ENCODE measurements around the gene KIF16B.

KIF16B gene

DNA sequence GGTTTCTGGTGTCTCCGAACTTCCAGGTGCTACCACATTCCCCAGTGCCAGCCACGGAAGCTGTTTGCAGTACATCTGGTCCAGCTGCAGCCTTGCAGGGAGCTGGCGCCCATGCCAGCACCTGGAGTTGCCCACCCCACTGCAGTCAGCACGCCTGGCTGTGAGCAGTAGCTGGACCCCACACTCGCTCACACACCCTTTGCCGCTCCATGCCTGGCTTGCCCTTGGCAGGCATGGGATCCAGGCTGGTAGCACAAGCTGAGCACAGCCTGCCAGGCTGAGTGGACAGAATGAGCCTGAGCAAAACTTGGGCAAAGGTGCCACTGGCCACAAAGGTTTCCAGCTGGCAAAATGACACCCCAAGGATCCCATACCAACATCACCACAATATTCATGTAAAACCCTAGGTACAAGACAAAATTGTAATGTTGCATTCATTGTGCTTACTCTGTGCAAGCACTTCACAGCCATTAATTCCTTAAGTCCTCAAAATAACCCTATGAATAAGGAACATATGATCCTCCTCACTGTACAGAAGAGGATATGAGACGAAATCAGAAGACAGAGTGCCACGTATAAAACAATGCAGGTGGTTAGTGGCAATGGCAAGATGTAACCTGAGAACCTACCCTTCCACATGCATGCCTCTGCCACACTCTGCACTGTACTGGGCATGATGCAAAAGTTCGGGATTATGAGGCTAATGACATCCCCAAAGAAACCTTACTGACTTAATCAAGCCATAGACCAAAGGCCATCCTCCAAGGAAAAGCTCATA lies 18.3 kb downstream of the KIF16B start:
- in situ Hi-C loops (cut with HindIII; ENCODE audit: low sequenced_read_pairs) = no loop called here

DNA sequence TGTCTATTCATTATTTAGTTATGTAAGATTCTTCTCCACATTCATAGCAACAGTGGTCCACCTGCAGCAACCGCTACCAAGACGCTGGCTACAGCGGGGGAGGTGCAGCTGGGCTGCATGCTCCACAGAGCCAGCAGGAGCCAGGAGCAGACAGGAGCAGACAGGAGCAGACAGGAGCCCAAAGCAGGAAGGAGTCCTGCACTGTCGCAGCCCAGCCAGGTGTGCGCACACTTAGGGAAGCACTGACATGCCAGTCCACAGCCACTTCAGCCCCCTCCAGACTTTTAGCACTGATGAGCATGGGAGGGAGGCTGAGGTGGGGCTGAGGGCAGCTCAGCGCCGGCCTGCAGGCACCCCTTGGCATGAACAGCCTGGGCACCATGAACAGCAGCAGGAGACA lies 19.6 kb downstream of the KIF16B start:
- in situ Hi-C loops (cut with HindIII; ENCODE audit: low sequenced_read_pairs) = no loop called here

DNA sequence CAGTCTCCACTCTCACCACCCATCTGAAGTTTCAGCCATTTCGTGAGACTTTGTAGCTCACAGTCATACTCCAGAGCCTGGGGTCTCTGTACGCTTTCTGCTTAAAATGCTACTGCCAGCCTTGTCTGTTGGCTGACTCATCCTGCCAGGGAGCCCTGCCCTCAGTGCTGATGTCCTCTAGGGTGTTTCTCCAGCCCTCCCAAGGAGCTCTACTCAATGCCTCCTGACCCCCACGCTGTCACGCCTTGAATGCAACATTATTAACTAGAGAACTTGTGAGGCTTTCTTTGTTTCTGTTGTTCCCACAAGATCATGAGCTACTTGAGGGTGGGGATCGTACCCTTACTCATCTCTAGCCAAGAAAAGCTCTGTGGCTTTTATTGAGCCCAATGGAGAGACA lies 20.1 kb downstream of the KIF16B start:
- in situ Hi-C loops (cut with HindIII; ENCODE audit: low sequenced_read_pairs) = no loop called here

DNA sequence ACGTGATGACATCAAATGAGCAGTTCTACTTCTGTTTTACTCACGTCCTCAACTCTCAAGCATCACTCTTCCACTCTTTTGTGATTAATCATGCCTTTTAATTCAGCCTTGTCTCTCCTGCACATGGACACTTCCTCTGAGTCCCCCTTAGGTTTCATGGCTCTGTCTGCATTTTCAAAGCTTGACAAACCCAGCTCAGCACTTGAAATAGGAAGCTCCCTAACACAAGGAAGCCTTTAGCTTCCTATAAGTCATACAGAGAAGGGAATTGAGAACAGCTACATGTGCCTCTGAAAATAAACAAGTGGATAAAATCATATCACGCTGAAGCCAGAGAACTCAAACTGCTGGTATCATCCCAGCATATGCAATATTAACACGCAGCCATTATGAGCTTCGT lies 21.2 kb downstream of the KIF16B start:
- in situ Hi-C loops (cut with HindIII; ENCODE audit: low sequenced_read_pairs) = no loop called here

DNA sequence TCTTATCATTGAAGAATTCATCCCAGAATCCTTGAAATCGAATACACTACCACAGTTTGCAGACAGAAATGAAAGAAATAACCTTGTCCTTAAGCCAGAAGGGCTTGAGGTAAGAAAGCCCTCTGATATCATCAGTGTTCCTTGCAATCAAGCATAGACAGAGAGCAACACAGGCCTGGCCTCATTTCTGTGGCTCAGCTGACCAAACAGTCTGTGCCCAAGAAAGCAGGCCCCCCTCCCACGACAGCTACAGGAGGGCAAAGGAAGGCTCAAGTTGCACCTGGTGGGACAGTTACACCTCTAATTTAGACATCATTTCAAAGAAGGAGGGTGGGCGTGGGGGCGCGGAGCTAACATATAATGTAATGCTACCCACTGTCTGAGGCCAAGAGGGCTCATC lies 21.6 kb downstream of the KIF16B start:
- in situ Hi-C loops (cut with HindIII; ENCODE audit: low sequenced_read_pairs) = no loop called here

DNA sequence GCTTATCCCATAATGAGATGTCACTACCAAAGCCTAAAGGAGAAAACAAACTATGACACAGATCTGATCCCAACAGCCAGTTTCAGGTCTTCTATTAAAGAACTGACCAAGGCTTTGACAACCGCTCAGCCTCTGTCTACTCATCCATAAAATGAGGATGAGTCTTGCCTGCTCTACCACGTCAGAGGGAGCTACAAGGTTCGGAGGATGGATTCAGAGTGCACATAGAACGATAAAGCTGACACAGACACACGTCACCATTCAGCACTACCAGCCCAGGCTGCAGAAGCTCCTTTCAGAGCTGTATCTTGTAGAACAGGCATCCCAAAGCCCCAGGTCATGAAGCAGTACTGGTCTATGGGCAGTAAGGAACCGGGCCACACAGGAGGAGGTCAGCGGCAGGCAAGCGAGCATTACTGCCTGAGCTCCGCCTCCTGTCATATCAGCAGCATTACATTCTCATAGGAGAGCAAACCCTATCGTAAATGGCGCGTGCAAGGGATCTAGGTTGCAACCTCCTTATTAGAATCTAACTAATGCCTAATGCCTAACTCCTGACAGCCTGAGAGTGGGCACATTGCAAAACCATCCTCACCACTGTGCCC lies 25.1 kb downstream of the KIF16B start:
- in situ Hi-C loops (cut with HindIII; ENCODE audit: low sequenced_read_pairs) = no loop called here

DNA sequence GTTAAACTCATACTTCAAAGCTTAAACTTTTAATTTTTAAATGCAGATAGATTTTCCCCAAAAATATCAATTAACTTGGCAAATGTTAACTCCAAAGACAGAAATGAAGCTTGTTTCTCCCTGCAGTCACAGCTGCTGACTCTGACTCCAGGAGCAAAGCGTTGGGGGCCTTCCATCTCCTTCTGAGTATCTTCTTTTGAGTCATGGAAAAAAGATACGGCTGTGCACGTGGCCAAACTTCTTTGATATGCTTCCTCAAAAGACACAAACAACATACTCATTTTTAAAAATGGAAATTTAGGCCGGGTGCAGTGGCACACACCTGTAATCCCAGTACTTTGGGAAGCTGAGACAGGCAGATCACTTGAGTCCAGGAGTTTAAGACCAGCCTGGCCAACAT lies 28.3 kb downstream of the KIF16B start:
- in situ Hi-C loops (cut with HindIII; ENCODE audit: low sequenced_read_pairs) = no loop called here

DNA sequence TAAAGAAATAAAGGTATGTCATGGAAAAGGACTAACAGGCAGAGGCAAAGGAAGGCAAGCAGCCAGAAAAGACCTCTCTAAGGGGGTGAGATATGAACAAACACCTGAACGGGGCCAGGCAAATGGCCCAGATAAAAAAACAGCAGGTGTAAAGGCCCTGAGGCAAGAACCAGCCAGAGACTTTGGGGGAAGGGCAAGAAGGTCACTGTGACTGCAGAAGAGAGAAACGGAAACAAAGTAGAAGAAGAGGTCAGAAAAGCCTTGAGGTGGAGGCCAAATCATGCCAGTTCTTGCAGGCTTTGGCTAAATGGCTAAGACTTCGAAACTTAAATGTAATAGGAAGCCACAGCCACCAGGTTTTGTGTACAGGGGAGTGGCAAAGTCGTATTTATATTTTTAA lies 30.8 kb downstream of the KIF16B start:
- in situ Hi-C loops (cut with HindIII; ENCODE audit: low sequenced_read_pairs) = no loop called here

DNA sequence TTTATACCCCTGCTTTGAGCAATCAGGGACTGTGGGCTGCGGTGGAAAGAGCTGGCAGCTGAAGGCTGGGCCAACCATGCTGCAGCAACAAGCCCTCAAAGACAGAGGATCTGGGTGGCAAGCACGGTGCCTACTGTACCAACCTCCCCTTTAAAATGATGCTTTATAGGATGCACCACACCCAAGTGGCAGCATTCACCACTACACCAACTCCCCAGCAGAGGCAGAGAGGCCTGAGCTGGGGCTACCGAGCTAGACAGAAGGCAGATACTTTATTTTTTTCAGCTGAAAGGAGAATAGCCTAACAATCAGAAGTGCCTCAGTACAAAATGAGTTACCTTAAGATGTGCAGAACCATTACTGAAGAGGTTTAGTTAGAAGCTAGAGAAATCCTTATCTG lies 31.4 kb downstream of the KIF16B start:
- in situ Hi-C loops (cut with HindIII; ENCODE audit: low sequenced_read_pairs) = no loop called here

DNA sequence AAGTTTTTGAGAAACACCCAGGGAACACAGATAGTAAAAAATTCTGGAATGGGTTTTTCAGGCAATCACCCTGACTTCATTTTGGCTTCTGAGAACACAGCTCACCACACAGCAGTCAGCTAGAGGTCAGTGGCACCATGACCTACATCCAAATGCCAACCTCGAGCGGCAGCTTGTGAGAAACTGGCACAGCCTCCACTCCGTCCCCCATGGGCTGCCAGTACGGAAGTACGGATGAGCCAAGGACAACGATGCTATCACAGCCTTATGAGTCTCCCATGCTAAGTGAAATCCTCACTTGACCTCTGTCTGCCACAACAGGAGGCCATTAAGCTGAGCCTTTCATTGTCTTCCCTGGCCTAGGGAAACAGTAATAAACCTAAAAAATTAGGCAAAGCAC lies 32.0 kb downstream of the KIF16B start:
- in situ Hi-C loops (cut with HindIII; ENCODE audit: low sequenced_read_pairs) = no loop called here

DNA sequence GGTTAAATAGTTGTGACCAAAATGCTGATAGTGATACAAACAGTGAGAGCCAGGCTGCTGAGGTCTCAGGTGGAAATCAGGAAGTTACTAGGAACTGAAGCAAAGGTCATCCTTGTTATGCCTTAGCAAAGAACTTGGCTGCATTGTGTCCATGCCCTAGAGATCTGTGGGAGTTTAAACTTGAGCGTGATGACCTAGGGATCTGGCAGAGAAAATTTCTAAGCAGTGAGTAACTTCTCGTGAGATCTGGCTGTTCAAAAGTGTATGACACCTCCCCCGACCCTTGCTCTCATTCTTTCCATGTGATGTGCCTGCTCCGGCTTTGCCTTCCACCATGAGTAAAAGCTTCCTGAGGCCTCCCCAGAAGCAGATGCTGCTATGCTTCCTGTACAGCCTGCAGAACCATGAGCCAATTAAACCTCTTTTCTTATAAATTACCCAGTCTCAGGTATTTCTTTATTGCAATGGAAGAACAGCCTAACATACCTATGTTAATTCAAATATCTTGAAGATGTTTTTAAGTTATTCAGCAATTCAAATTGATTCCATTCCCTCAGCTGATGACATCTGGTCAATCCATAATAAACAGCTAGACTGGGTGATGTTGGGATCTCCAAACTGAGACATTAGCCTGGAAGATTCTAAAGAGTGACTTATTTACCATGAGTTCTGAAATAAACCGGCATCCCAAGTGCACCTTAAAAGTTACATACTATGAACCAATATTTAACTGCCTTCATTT lies 33.8 kb downstream of the KIF16B start:
- in situ Hi-C loops (cut with HindIII; ENCODE audit: low sequenced_read_pairs) = no loop called here

DNA sequence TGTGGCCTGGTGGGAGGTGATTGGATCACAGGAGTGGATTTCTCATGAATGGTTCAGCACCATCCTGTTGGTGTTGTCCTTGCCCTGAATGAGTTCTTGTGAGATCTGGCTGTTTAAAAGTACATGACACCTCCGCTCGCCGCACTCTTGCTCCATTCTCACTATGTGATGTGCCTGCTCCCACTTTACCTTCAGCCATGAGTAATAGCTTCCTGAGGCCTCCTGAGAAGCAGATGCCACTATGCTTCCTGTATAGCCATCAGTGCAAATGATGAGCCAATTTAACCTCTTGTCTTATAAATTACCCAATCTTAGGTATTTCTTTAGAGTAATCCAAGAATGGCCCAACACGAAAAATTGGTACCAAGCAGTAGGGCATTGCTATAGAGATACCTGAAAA lies 34.5 kb downstream of the KIF16B start:
- in situ Hi-C loops (cut with HindIII; ENCODE audit: low sequenced_read_pairs) = no loop called here

DNA sequence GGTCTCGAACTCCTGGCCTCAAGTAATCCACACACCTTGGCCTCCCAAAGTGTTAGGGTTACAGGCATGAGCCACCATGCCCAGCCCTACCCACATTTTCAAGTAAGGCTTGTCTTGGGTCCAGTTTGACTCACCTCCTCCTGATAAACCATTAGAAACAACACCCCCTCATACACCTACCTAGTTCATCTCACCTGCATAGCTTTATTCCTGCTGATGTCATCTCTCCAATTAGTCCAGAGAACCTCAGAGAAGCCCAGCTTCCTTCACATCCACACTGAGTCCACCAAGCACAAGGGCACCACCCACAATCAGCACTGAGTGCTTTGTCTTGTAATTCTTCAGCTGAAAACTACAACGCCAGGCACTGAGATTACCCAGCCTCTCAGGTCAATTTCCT lies 35.3 kb downstream of the KIF16B start:
- in situ Hi-C loops (cut with HindIII; ENCODE audit: low sequenced_read_pairs) = no loop called here

DNA sequence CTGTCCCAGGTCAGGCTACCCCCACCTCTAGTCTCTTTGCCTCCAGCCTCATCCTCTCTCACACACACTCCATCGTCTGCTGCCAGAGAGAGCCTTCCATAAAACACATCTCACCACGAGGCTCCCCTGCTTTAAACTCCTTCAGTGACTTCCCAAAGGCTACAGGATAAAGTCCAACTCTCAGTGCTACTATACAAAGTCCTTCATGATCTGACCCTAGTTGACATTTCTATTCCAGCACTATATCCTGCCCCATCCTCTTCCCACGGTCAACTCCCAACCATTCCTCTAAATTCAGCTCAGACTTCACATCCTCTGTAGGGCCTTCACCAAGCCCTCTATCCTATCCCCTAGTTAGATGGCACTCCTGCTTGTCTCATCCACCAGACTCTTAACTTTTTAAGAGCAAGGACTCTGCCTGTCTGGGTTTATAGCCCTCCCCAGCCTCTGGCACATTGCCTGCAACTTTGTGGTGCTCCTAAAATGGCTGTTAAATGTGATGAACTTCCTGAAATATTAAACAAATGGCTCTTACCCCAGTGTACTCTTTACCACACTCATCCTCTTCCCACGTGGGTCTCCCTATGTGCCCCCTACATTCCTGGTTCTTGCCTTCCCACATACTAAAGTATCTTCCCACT lies 36.1 kb downstream of the KIF16B start:
- in situ Hi-C loops (cut with HindIII; ENCODE audit: low sequenced_read_pairs) = no loop called here

DNA sequence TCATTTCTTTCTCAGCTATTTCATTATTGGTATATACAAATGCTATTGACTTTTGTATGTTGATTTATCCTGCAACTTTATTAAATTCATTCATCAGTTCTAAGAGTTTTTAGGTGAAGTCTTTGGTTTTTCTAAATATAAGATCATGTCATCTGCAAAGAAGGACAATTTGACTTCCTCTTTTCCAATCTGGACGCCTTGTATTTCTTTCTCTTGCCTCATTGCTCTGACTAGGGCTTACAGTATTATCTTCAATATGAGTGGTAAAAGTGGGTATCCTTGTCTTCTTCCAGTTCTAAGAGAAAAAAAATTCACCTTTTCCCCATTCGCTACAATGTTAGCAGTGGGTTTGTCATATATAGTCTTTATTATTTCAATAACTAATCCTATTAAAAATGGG lies 38.0 kb downstream of the KIF16B start:
- in situ Hi-C loops (cut with HindIII; ENCODE audit: low sequenced_read_pairs) = no loop called here

DNA sequence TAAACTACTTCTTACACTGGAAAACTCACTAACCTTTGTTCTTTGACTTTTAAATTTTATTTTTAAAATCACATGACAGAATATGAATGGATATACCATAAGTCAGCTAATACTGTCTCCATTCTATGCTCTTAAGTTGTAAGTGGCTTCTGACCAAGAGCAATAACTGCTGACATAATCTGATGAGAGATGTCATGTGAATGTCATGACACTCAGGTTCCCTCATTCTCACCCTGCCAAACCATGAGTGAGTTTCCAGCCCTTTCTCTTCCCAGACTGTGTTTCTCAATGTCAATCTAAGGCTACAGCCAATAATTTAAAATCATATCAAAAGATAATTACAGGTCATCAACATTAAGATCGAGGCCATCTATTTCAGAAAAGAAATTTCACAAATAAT lies 39.7 kb downstream of the KIF16B start:
- in situ Hi-C loops (cut with HindIII; ENCODE audit: low sequenced_read_pairs) = no loop called here

DNA sequence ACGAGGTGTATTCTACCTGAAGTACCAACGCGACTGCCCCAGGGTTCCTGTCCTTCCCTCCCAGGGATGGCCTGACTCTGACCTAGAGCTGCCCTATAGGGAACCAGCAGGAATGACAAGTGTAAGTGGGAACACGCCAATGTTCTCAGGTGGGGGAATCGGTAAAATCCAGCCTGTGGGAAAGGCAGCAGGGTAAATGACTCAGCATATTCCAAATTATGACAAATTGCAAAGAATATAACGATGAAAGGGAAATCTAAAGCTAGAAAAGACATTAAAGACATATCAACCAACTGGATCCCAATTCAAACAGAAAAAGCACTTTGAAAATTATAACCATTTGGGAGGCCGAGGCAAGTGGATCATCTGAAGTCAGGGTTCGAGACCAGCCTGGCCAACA lies 41.8 kb downstream of the KIF16B start:
- in situ Hi-C loops (cut with HindIII; ENCODE audit: low sequenced_read_pairs) = no loop called here

DNA sequence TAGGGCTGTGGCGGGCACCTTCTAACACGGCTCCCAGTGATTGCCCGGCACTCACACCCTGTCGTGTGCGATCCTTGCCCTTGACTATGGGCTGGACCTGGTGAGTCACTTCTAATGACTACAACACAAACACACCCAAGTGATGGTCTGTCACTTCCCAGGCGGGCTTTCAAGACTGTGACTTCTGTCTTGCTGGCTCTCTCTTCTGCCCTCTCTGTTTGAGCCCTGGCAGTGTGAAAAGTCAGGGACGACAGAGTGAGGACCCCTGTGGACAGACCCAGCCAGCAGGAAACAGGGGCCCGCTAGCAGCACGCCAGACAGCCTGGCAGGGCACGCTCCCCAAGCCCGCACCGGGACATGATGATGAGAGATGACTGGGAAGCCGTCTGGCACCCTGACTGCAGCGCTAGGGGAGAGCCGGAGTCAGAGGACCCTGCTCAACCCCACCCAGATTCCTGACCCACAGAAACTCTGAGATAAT lies 43.0 kb downstream of the KIF16B start:
- in situ Hi-C loops (cut with HindIII; ENCODE audit: low sequenced_read_pairs) = no loop called here

DNA sequence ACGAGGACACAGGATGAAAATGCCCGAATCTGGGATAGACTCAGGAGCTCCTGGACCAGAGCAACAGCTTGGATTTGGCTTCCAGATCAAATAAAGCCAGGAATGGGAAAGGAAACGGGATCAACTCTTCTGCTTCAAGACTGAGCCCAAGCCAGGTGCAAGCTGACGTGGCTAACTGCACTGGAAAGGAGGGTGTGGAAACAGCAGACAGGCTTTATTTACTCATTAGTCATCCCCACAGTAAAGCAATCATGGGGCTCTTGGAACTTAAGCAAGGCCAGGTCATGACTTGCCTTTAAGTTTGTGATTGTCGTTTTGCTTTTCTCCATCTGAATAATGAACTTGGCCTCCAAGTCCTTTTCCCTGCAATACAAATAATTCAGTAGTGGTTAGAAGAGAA lies 45.2 kb downstream of the KIF16B start:
- in situ Hi-C loops (cut with HindIII; ENCODE audit: low sequenced_read_pairs) = no loop called here

DNA sequence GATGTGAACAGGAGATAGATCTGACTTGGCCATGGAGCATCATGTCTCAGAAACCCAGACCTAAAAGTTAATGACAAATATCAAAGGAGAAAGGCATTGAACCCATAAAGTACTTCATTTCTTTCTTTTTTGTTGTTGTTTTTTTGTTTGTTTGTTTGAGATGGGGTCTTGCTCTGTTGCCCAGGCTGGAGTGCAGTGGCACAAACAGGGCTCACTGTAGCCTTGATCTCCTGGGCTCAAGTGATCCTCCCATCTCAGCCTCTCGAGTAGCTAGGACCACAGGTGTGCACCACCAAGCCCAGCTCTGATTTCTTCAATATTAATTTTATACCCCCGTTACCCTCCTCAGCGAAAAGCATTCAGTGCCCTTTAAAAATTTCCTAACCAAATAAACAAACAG lies 45.8 kb downstream of the KIF16B start:
- in situ Hi-C loops (cut with HindIII; ENCODE audit: low sequenced_read_pairs) = no loop called here

Data from endothelial cell of hepatic sinusoid (primary cell).